Bronchial epithelial cell (primary cell): ENCODE results near the gene ZIC1. TPM values are rescaled to one million over a fixed set of nuclear protein-coding genes. Genes with fewer than 3 reads are reported as not detected.

Experiments used
- DNase-seq: peaks from one replicate; pipeline ENCODE4 v3.0.0-alpha.2; 2010; ENCODE audit warnings: low read depth
- FAIRE-seq: peaks from 2 replicates; lab custom pipeline; 2011; peaks lifted over from hg19 to GRCh38; lab: Jason Lieb, UNC
- H3K27me3 ChIP-seq: 2 replicates; pipeline ENCODE4 v1.5.1; 2011; ENCODE audit warnings: low read length; ENCODE audit not compliant: control insufficient read depth, insufficient read depth
- H3K36me3 ChIP-seq: 2 replicates; pipeline ENCODE4 v1.5.1; 2011; ENCODE audit warnings: low read length; ENCODE audit not compliant: control insufficient read depth, insufficient read depth
- H3K4me3 ChIP-seq: 2 replicates; pipeline ENCODE4 v1.5.1; 2011; ENCODE audit warnings: mild to moderate bottlenecking, low read depth, low read length, control low read depth
- total RNA-seq: library from RNA; depleted of rRNA; stranded (reverse); fragments of >200 nt; gene quantifications from 2 replicates; pipeline ENCODE4 v1.2.1, GENCODE V29; 2014
- TF ChIP-seq, protein P1 (sequence below): IDR thresholded peaks from 2 replicates; pipeline ENCODE4 v1.5.1; 2011; ENCODE audit warnings: mild to moderate bottlenecking, moderate library complexity, low read length, control low read depth, inconsistent platforms; ENCODE audit not compliant: insufficient read depth, severe bottlenecking

ZIC1 gene
- total RNA-seq, 1 donor from 2014 or later, result not detected

- H3K27me3 ChIP-seq, result peaks cover 51% of the 10 kb centered on the region
- TF ChIP-seq, protein P1, sequence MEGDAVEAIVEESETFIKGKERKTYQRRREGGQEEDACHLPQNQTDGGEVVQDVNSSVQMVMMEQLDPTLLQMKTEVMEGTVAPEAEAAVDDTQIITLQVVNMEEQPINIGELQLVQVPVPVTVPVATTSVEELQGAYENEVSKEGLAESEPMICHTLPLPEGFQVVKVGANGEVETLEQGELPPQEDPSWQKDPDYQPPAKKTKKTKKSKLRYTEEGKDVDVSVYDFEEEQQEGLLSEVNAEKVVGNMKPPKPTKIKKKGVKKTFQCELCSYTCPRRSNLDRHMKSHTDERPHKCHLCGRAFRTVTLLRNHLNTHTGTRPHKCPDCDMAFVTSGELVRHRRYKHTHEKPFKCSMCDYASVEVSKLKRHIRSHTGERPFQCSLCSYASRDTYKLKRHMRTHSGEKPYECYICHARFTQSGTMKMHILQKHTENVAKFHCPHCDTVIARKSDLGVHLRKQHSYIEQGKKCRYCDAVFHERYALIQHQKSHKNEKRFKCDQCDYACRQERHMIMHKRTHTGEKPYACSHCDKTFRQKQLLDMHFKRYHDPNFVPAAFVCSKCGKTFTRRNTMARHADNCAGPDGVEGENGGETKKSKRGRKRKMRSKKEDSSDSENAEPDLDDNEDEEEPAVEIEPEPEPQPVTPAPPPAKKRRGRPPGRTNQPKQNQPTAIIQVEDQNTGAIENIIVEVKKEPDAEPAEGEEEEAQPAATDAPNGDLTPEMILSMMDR, result no peak
- FAIRE-seq, result no peak
- no peak for DNase-seq
- no peaks in the 10 kb centered on the region for H3K36me3 ChIP-seq
- no peak overlapping the region for H3K4me3 ChIP-seq
These were observed 7.8 kb downstream of the ZIC1 start for GRCh38 chr3:147416931-147417330.

GRCh38 chr3:147417551-147418295 is 8.6 kb downstream of the ZIC1 start:
- no peaks in the 10 kb centered on the region for H3K36me3 ChIP-seq
- peaks cover 50% of the 10 kb centered on the region for H3K27me3 ChIP-seq
- TF ChIP-seq, protein P1, result no peak
- no peak for FAIRE-seq
- no peak for DNase-seq
- no peak overlapping the region for H3K4me3 ChIP-seq

GRCh38 chr3:147418371-147418781 is 9.2 kb downstream of the ZIC1 start:
- TF ChIP-seq, protein P1, result no peak
- H3K36me3 ChIP-seq, result no peaks in the 10 kb centered on the region
- peaks cover 51% of the 10 kb centered on the region for H3K27me3 ChIP-seq
- FAIRE-seq (no peak), DNase-seq (no peak)
- no peak overlapping the region for H3K4me3 ChIP-seq

- DNase-seq (no peak), FAIRE-seq (no peak)
- Histone ChIP-seq H3K4me3 (no peak overlapping the region), H3K27me3 (peaks cover 56% of the 10 kb centered on the region), H3K36me3 (no peaks in the 10 kb centered on the region)
- TF ChIP-seq, protein P1, result no peak
These were observed 9.9 kb downstream of the ZIC1 start for GRCh38 chr3:147418808-147419701.

DNA sequence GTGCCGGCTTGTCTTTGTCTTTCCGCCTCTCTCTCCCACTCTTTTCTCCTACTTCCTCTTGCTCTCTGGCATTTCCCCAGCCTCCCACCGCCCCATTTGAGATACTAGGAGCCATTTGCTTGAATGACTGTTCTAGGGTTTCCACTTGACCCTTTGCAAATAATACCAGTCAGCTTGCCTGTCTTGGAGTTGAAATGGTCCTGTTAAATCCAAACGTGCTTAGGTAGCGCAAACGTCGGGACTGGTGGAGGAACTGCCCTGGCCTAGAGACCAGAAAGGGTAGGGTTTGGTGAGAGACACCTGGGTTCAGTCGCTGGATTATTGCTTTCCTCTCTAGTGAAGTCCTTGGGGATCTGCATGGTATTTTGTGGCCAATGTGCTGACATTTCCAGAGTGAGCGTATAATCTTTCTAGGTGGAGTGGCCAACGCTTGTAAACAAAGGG is 10.6 kb downstream of the ZIC1 start:
- FAIRE-seq, result no peak
- no peak for DNase-seq
- peaks cover 57% of the 10 kb centered on the region for H3K27me3 ChIP-seq

More for the DNA sequence above, 10.6 kb downstream of the ZIC1 start:
- no peak overlapping the region for H3K4me3 ChIP-seq
- no peaks in the 10 kb centered on the region for H3K36me3 ChIP-seq
- TF ChIP-seq, protein P1, result no peak
